ENCODE results near the gene NDC80. TPM values are rescaled to one million over a fixed set of nuclear protein-coding genes. Genes with fewer than 3 reads are reported as not detected.

NDC80 gene
- total and polyA plus RNA-seq, 9 of the 15 experiments (the other 6 are each of a cell fraction or from before 2014, with no cell fraction given) = 65.2 to 97.9 (median 83.3) TPM

GRCh38 chr18:2572892-2573291 lies 1.5 kb downstream of the NDC80 start:
- Histone ChIP-seq H3K27me3 (ENCODE audit: control insufficient read depth in 2 of 2, insufficient read depth in 2 of 2, low read length in 2 of 2) (no peaks in the 10 kb centered on the region), H3K9me1 (ENCODE audit: control insufficient read depth, insufficient read depth, low read length) (no peaks in the 10 kb centered on the region), H3K79me2 (ENCODE audit: control insufficient read depth, insufficient read depth, low read length) (peaks cover 72% of the 10 kb centered on the region), H3K36me3 (ENCODE audit: control insufficient read depth, insufficient read depth, low read length) (peaks cover 34% of the 10 kb centered on the region), H3K27ac (ENCODE audit: extremely low read depth, low read depth, low read length) (no peak overlapping the region; the same call in 2 of the 3 replicates), H3K9me3 (replicated peaks; ENCODE audit: control insufficient read depth, insufficient read depth, low read depth, low read length) (no peaks in the 10 kb centered on the region), H3K4me3 (peak overlapping the region; percentile 61), H2AFZ (ENCODE audit: low read depth, low read length) (no peak overlapping the region), H3K4me1 (replicated peaks in 1 of 2; ENCODE audit: control insufficient read depth in 2 of 2, insufficient read depth in 2 of 2, low read length in 2 of 2) (peaks cover 10 to 18% of the 10 kb centered on the region in 2 experiments; a peak in 3 of 5 replicates), H3K4me2 (ENCODE audit: insufficient read depth, low read length) (peak overlapping the region; percentile 92), H3K9ac (ENCODE audit: insufficient read depth in 1 of 2, low read depth in 2 of 2, low read length in 2 of 2) (peak overlapping the region; percentile 57 to 96; a peak in 3 of 4 replicates), H4K20me1 (replicated peaks; ENCODE audit: control insufficient read depth, insufficient read depth, low read length) (no peaks in the 10 kb centered on the region)
- ATAC-seq = no peak
- in situ Hi-C loops (cut with MboI) (no loop called here), intact Hi-C loops (cut with micrococcal nuclease) (loop anchor here (5.0 kb wide), 1 partner anchor 84 kb away; the partner anchor contains the start of gene SMCHD1)
- ChIA-PET CTCF (ENCODE audit: low intra/inter-chr PET ratio) (no interaction called here), POLR2A (interaction anchor here (0.8 to 4.5 kb wide), 9 partner anchors 9 to 580 kb away, joined by 3 to 18 read pairs (median 4); no protein-coding TSS in a partner anchor)
- DNase-seq (ENCODE audit: extremely low read depth in 1 of 4, low spot score in 3 of 4) = peak in 2 of 4 experiments; percentile 15 to 26
- no TSS peak for BruUV-seq (replicated peaks)
- WGBS (ENCODE audit: insufficient coverage, low coverage, missing lambda C conversion rate) = 3% methylated on average over 5 of the region's 5 CpGs
- TF ChIP-seq MBD2 (IDR thresholded peaks at IDR 0.05; ENCODE audit: borderline replicate concordance, low read depth) = no peak
- TF ChIP-seq RBM22 (IDR thresholded peaks at IDR 0.05; ENCODE audit: low read depth, low read length, poor library complexity, severe bottlenecking) = no peak
- TF ChIP-seq STAG1 (CRISPR knock-in tag; IDR thresholded peaks at IDR 0.05; ENCODE audit: borderline replicate concordance) = no peak
- TF ChIP-seq RBBP5 (IDR thresholded peaks at IDR 0.05; ENCODE audit: borderline replicate concordance, insufficient read depth, low read length, poor library complexity, severe bottlenecking) = peak; percentile 27
- no peak for TF ChIP-seq MECOM (CRISPR knock-in tag; IDR thresholded peaks at IDR 0.05)
- TF ChIP-seq ZFX (CRISPR knock-in tag; IDR thresholded peaks at IDR 0.05) = peak; percentile 40; the same call in 1 of the 2 replicates
- no peak for TF ChIP-seq ZFPM2 (CRISPR knock-in tag; IDR thresholded peaks at IDR 0.05)
- peak; percentile 59 to 63; a peak in 2 of 4 replicates for TF ChIP-seq FOXK2 (conservative IDR thresholded peaks at IDR 0.05 in 1 of 2, IDR thresholded peaks at IDR 0.05 in 1 of 2; ENCODE audit: low read depth in 2 of 2)
- no peak for FAIRE-seq

All from K562 (cell line).